Uterus (tissue), 4 donors: ENCODE results near the gene EEF1AKMT3. TPM values are rescaled to one million over a fixed set of nuclear protein-coding genes. Genes with fewer than 3 reads are reported as not detected.

Experiments used
- DNase-seq, 2 donors: peaks; one replicate each; pipeline ENCODE4 v3.0.0-alpha.2; 2019 to 2020
- H3K27ac ChIP-seq, 2 donors: fragments of 200-600 bp; sonication (generic); 1 replicate in 1 of 2; 2 replicates in 1 of 2; pipeline ENCODE4 v1.5.1; 2016 to 2018
- H3K27me3 ChIP-seq, 2 donors: fragments of 200-600 bp; sonication (generic); one replicate each; pipeline ENCODE4 v1.5.1; 2018 to 2019; ENCODE audit warnings: control low read depth in 1 of 2
- H3K36me3 ChIP-seq, 2 donors: fragments of 200-600 bp; sonication (generic); one replicate each; pipeline ENCODE4 v1.5.1; 2019; ENCODE audit warnings: control low read depth in 1 of 2
- H3K4me1 ChIP-seq, 2 donors: fragments of 200-600 bp; sonication (generic); one replicate each; pipeline ENCODE4 v1.5.1; 2018 to 2019; ENCODE audit warnings: control low read depth in 1 of 2
- H3K4me3 ChIP-seq, 2 donors: fragments of 200-600 bp; sonication (generic); 1 replicate in 1 of 2; 2 replicates in 1 of 2; pipeline ENCODE4 v1.5.1; 2018 to 2019; ENCODE audit warnings: mild to moderate bottlenecking in 1 of 2
- H3K9me3 ChIP-seq, 2 donors: fragments of 200-600 bp; sonication (generic); one replicate each; pipeline ENCODE4 v1.5.1; 2019; ENCODE audit warnings: control low read depth in 1 of 2
- POLR2A ChIP-seq, 2 donors: fragments of 450-650 bp; IDR thresholded peaks; one replicate each; pipeline ENCODE4 v1.6.1; 2016; ENCODE audit warnings: antibody characterized with exemption in 2 of 2, mild to moderate bottlenecking in 1 of 2, moderate library complexity in 1 of 2
- intact Hi-C: fragments of 100-400 bp; cut with DNase I; formaldehyde crosslinking; loops from one replicate; pipeline ENCODE4 v1.15.1; 2023; ENCODE audit warnings: low total_unique reads
- total RNA-seq, 4 donors: library from RNA; depleted of rRNA in 3 of 4; stranded (reverse); fragments of >200 nt in 3 of 4; gene quantifications; one replicate each; pipeline versions ENCODE4 v1.1.0 to v1.2.4, GENCODE V29; 2014 to 2023
- TF ChIP-seq, protein P1 (sequence below), 4 experiments: fragments of 200-600 bp in 2 of 4; fragments of 450-650 bp in 2 of 4; sonication (generic) in 2 of 4; IDR thresholded peaks; one replicate each; pipeline ENCODE4 v1.5.1; 2016 to 2019; ENCODE audit warnings: antibody characterized with exemption in 4 of 4, mild to moderate bottlenecking in 2 of 4, moderate library complexity in 1 of 4
- donor health status: DM: yes; HTN: yes; CAD: no.

The EEF1AKMT3 gene
- total RNA-seq, 4 donors from 2014 or later = 2.3 to 15.5 (median 11.5) TPM

DNA sequence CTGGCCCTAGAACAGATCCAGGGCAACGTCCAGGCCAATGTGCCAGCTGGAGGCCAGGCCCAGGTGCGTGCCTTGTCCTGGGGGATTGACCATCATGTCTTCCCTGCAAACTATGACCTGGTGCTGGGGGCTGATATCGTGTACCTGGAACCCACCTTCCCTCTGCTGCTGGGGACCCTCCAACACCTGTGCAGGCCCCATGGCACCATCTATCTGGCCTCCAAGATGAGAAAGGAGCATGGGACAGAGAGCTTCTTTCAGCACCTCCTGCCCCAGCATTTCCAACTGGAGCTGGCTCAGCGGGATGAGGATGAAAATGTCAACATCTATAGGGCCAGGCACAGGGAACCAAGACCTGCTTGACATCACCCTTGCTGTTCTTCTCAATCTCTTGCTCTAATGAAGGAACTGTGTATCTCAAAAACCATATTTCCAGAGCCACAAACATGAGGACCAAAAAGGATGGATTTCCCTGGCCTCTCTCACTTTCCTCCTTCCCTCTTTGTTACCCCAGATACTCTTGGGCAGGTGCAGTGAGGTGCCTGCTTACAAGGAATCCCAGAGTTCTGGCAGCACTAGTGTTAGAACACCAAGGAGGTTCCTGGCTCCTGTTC is 8.0 kb downstream of the EEF1AKMT3 start:
- no peak overlapping the region for H3K27ac ChIP-seq
- H3K4me1 ChIP-seq = no peaks in the 10 kb centered on the region
- no peak overlapping the region for H3K4me3 ChIP-seq
- no peaks in the 10 kb centered on the region for H3K36me3 ChIP-seq
- no peaks in the 10 kb centered on the region for H3K9me3 ChIP-seq
- no peak for DNase-seq
- H3K27me3 ChIP-seq = no peaks in the 10 kb centered on the region
- intact Hi-C loops = no loop called here
- no peak for TF ChIP-seq POLR2A (IDR thresholded peaks at IDR 0.05)
- TF ChIP-seq, protein P1, sequence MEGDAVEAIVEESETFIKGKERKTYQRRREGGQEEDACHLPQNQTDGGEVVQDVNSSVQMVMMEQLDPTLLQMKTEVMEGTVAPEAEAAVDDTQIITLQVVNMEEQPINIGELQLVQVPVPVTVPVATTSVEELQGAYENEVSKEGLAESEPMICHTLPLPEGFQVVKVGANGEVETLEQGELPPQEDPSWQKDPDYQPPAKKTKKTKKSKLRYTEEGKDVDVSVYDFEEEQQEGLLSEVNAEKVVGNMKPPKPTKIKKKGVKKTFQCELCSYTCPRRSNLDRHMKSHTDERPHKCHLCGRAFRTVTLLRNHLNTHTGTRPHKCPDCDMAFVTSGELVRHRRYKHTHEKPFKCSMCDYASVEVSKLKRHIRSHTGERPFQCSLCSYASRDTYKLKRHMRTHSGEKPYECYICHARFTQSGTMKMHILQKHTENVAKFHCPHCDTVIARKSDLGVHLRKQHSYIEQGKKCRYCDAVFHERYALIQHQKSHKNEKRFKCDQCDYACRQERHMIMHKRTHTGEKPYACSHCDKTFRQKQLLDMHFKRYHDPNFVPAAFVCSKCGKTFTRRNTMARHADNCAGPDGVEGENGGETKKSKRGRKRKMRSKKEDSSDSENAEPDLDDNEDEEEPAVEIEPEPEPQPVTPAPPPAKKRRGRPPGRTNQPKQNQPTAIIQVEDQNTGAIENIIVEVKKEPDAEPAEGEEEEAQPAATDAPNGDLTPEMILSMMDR (IDR thresholded peaks at IDR 0.05) = no peak

DNA sequence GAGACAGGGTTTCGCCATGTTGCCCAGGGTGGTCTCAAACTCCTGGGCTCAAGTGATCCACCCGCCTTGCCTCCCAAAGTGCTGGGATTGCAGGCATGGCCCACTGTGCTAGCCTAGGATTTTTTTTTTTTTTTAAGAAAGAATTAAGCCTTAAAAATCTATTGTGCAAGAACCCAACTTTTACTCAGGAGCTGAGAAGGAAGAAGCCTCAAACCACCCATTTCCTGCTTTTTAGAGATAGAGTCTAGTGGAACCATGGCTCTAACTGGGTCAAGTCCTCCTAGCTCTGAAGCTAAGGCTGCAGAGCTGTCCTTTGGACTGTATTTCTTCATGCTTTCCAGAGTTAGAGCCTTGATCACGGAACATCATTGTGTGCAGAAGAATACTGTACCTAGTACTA is 8.8 kb downstream of the EEF1AKMT3 start:
- DNase-seq = no peak
- Histone ChIP-seq H3K27me3 (no peaks in the 10 kb centered on the region), H3K36me3 (no peaks in the 10 kb centered on the region), H3K9me3 (no peaks in the 10 kb centered on the region), H3K27ac (no peak overlapping the region), H3K4me3 (no peak overlapping the region), H3K4me1 (no peaks in the 10 kb centered on the region)
- TF ChIP-seq, protein P1 (IDR thresholded peaks at IDR 0.05) = no peak
- no peak for TF ChIP-seq POLR2A (IDR thresholded peaks at IDR 0.05)
- intact Hi-C loops = no loop called here

DNA sequence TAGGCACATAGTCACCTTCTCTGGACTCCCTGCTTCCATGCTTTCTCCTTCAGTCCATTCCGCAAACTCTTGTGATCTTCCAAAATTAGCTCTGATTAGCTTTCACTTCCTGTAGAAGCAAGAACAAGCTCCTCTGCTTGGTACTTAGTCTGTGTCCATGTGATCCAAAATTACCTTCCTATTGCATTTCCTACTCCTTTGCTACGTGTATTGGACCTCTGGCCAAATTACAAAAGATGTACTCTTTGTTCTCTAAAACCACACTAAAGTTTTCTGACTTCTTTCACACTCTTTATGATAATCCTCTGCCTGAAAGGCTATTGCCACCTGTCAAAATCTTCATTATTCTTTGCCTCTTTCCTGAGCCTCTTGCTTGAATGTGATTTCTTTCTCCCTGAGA is 9.4 kb downstream of the EEF1AKMT3 start:
- H3K4me3 ChIP-seq = no peak overlapping the region
- no peaks in the 10 kb centered on the region for H3K36me3 ChIP-seq
- no peak overlapping the region for H3K27ac ChIP-seq
- H3K9me3 ChIP-seq = no peaks in the 10 kb centered on the region
- H3K4me1 ChIP-seq = no peaks in the 10 kb centered on the region
- intact Hi-C loops = no loop called here
- no peak for DNase-seq
- no peaks in the 10 kb centered on the region for H3K27me3 ChIP-seq
- TF ChIP-seq, protein P1 (IDR thresholded peaks at IDR 0.05) = no peak

DNA sequence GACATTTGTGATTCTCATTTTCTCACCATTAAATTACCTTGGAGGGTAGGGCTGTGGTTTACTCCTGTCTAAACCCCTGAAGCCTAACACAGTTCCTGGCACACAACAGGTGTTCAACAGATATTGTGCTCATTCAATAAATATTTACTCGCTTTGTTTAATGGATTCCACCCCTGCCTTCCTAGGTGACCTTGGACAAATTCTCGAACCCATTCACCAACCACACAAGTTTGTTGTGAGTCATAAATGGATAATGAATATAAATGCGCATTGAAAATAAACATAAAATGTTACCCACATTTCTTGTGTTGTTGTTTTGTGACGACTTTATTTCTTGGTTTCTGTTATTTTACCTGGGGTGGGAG is 9.8 kb downstream of the EEF1AKMT3 start:
- intact Hi-C loops = no loop called here
- no peak for DNase-seq
- TF ChIP-seq, protein P1 (IDR thresholded peaks at IDR 0.05) = no peak
- H3K4me3 ChIP-seq = peak overlapping the region in 1 of 2 donors; percentile 68
- H3K36me3 ChIP-seq = no peaks in the 10 kb centered on the region
- H3K4me1 ChIP-seq = no peaks in the 10 kb centered on the region
- no peaks in the 10 kb centered on the region for H3K27me3 ChIP-seq
- H3K27ac ChIP-seq = no peak overlapping the region
- no peaks in the 10 kb centered on the region for H3K9me3 ChIP-seq

DNA sequence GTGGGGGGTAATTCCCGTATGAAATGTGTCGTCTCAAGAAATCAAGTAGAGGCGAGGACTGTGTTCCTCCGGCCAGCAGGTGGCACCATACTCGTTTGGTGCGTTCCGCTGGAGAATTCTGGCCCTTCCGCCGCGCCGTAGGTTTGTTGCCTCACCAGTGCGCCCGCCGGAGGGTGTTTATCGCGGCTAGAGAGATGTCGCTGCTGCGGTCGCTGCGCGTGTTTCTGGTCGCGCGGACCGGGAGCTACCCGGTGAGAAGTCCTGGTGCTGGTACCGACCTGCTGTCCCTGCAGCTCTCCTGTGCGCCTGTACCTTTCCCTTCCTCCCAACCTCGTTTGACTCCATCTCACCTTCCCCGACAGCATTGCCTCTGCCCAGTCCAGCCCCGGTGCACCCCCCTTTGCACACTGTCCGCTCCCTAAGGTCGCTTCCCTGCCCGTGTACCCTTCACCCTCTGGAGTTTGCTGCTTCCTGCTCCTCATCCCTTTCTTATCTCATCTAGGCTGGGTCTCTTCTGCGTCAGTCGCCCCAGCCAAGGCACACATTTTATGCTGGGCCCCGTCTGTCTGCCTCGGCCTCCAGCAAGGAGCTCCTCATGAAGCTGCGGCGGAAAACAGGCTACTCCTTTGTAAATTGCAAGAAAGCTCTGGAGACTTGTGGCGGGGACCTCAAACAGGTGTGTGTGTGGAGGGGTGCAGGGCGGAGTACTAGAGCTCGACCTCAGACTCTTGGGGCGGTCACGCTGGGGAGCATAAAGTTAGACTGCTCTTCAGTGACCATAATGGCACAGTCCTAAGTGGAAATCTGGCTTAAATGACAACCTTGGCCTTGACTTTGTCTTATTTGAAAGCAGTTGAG is 10.4 kb downstream of the EEF1AKMT3 start, which contains the start of gene TSFM:
Gene TSFM, plus strand, starts transcription at position 180 of the 858 bp plus-strand sequence. Its CDS starts 15 bp downstream, at position 195.
- peak within 1 kb of the TSS; percentile 68 to 91 for H3K4me3 ChIP-seq
- H3K27ac ChIP-seq = peak within 1 kb of the TSS; percentile 67 to 73
- DNase-seq = peak; percentile 95 to 97
- intact Hi-C loops = no loop called here
- H3K9me3 ChIP-seq = no peaks in the 10 kb centered on the region
- no peaks in the 10 kb centered on the region for H3K36me3 ChIP-seq
- no peaks in the 10 kb centered on the region for H3K27me3 ChIP-seq
- no peaks in the 10 kb centered on the region for H3K4me1 ChIP-seq
- TF ChIP-seq, protein P1 (IDR thresholded peaks at IDR 0.05) = peak; percentile 93 to 98 (median 97)
- TF ChIP-seq POLR2A (IDR thresholded peaks at IDR 0.05) = peak in 1 of 2 donors; percentile 54
